Mesenchymal stem cell (in vitro differentiated cells and primary cell): ENCODE data around the gene AGER.

ENCODE experiments used
- DNase-seq: peaks from one replicate; pipeline ENCODE4 v3.0.0-alpha.2; 2013
- H2AFZ ChIP-seq: one replicate; pipeline ENCODE4 v1.6.1; 2013; ENCODE audit warnings: low read depth, mild to moderate bottlenecking, control low read depth, inconsistent platforms, low read length, moderate library complexity
- H2AK5ac ChIP-seq: 2 replicates; pipeline ENCODE4 v1.6.1; 2013; ENCODE audit warnings: low read length, moderate library complexity, mild to moderate bottlenecking, inconsistent platforms; ENCODE audit not compliant: severe bottlenecking
- H2BK120ac ChIP-seq: one replicate; pipeline ENCODE4 v1.6.1; 2013; ENCODE audit warnings: low read depth, mild to moderate bottlenecking, inconsistent platforms, low read length, moderate library complexity
- H2BK12ac ChIP-seq, 2 experiments: one replicate each; pipeline ENCODE4 v1.6.1; 2013; ENCODE audit warnings: inconsistent platforms in 2 of 2, low read length in 2 of 2, mild to moderate bottlenecking in 2 of 2, moderate library complexity in 2 of 2, control low read depth in 1 of 2
- H2BK15ac ChIP-seq: one replicate; pipeline ENCODE4 v1.6.1; 2013; ENCODE audit warnings: mild to moderate bottlenecking, low read depth, inconsistent platforms; ENCODE audit not compliant: poor library complexity, severe bottlenecking
- H2BK5ac ChIP-seq: 2 replicates; pipeline ENCODE4 v1.6.1; 2013; ENCODE audit warnings: low read depth, mild to moderate bottlenecking, low read length, control low read depth, inconsistent platforms; ENCODE audit not compliant: poor library complexity, severe bottlenecking
- H3K14ac ChIP-seq, 2 experiments: one replicate each; pipeline ENCODE4 v1.6.1; 2013; ENCODE audit warnings: inconsistent platforms in 2 of 2, low read length in 2 of 2, control low read depth in 1 of 2, mild to moderate bottlenecking in 1 of 2, moderate library complexity in 1 of 2
- H3K18ac ChIP-seq, 2 experiments: one replicate each; pipeline ENCODE4 v1.6.1; 2013; ENCODE audit warnings: inconsistent platforms in 2 of 2, low read length in 2 of 2, control low read depth in 1 of 2, low read depth in 1 of 2, mild to moderate bottlenecking in 1 of 2
- H3K23ac ChIP-seq, 2 experiments: one replicate each; pipeline ENCODE4 v1.6.1; 2013; ENCODE audit warnings: inconsistent platforms in 2 of 2, low read length in 2 of 2, mild to moderate bottlenecking in 2 of 2, moderate library complexity in 2 of 2, control low read depth in 1 of 2
- H3K27ac ChIP-seq: 2 replicates; pipeline ENCODE4 v1.5.1; 2013; ENCODE audit warnings: mild to moderate bottlenecking, moderate library complexity, low read length, control low read depth, inconsistent platforms; ENCODE audit not compliant: poor library complexity, severe bottlenecking
- H3K27me3 ChIP-seq, 2 experiments: 2 replicates each; pipeline versions ENCODE4 v1.6.1 to v1.7.0; 2013; ENCODE audit warnings: low read length in 2 of 2, mild to moderate bottlenecking in 2 of 2, moderate library complexity in 2 of 2, control low read depth in 1 of 2, inconsistent platforms in 1 of 2; ENCODE audit not compliant: control insufficient read depth in 1 of 2, insufficient read depth in 1 of 2
- H3K36me3 ChIP-seq, 2 experiments: 2 replicates each; pipeline versions ENCODE4 v1.6.1 to v1.7.0; 2013; ENCODE audit warnings: low read length in 2 of 2, control low read depth in 1 of 2, inconsistent platforms in 1 of 2, low read depth in 1 of 2, mild to moderate bottlenecking in 1 of 2; ENCODE audit not compliant: insufficient read depth in 2 of 2, control insufficient read depth in 1 of 2
- H3K4ac ChIP-seq, 2 experiments: one replicate each; pipeline ENCODE4 v1.6.1; 2013; ENCODE audit warnings: inconsistent platforms in 2 of 2, low read length in 2 of 2, mild to moderate bottlenecking in 2 of 2, moderate library complexity in 2 of 2, control low read depth in 1 of 2, low read depth in 1 of 2
- H3K4me1 ChIP-seq: 2 replicates; pipeline ENCODE4 v1.6.1; 2013; ENCODE audit warnings: low read depth, low read length, control low read depth; ENCODE audit not compliant: control insufficient read depth, insufficient read depth
- H3K4me2 ChIP-seq: 2 replicates; pipeline ENCODE4 v1.6.1; 2013; ENCODE audit warnings: low read length, mild to moderate bottlenecking, inconsistent platforms; ENCODE audit not compliant: poor library complexity, severe bottlenecking
- H3K4me3 ChIP-seq, 2 experiments: 2 replicates each; pipeline versions ENCODE4 v1.5.1 to v1.7.0; 2013; ENCODE audit warnings: low read length in 2 of 2, mild to moderate bottlenecking in 2 of 2, control low read depth in 1 of 2, low read depth in 1 of 2; ENCODE audit not compliant: insufficient read depth in 1 of 2
- H3K79me1 ChIP-seq: replicated peaks from 2 replicates; pipeline ENCODE4 v1.6.1; 2013; ENCODE audit warnings: mild to moderate bottlenecking, control low read depth, low read length, inconsistent platforms; ENCODE audit not compliant: poor library complexity, severe bottlenecking
- H3K9ac ChIP-seq: 2 replicates; pipeline ENCODE4 v1.7.0; 2013; ENCODE audit warnings: mild to moderate bottlenecking, low read length, moderate library complexity
- H3K9me3 ChIP-seq: 2 replicates; pipeline ENCODE4 v1.7.0; 2013; ENCODE audit warnings: mild to moderate bottlenecking, low read length; ENCODE audit not compliant: control insufficient read depth
- H4K8ac ChIP-seq: one replicate; pipeline ENCODE4 v1.6.1; 2013; ENCODE audit warnings: inconsistent platforms, mild to moderate bottlenecking, low read length, moderate library complexity
- H4K91ac ChIP-seq: one replicate; pipeline ENCODE4 v1.6.1; 2013; ENCODE audit warnings: mild to moderate bottlenecking, low read length, inconsistent platforms
- WGBS: methylation state at CpG from one replicate; pipeline ENCODE4 v1.1.7; 2013; ENCODE audit warnings: mixed read lengths; 5-methylcytosine and 5-hydroxymethylcytosine counted together

The AGER gene

DNA sequence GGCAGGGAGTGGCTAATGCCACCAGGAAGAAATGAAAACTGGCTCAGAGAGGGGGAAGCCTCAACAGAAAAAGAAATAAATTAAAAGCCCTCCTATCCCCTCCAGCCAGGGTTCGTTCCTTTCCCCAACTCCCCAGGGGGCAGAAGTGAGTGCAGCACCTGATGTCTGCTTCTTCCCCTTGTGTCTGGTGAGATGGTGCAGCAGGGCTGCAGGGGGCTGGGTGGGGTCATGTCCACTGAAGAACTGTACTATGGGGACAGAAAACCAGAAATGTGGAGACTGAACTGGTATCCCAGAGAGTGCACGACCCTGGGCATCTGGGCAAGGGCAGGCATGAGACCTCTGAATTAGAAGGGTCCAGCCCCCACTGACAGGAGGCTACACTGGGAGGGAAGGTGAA is 15.7 kb downstream of the AGER start:
- 98% methylated on average over 1 of the region's 2 CpGs for WGBS
- Histone ChIP-seq H3K9ac (no peak overlapping the region), H2AFZ (no peak overlapping the region), H3K27ac (no peak overlapping the region), H3K4me3 (no peak overlapping the region), H3K4me1 (peaks cover 12% of the 10 kb centered on the region), H4K91ac (no peak overlapping the region), H2BK12ac (no peak overlapping the region), H3K36me3 (peaks cover 66 to 67% of the 10 kb centered on the region in 2 experiments), H2BK5ac (no peak overlapping the region), H3K23ac (no peak overlapping the region), H3K4me2 (no peak overlapping the region), H2BK15ac (no peak overlapping the region), H3K14ac (no peak overlapping the region), H3K4ac (no peak overlapping the region), H4K8ac (no peak overlapping the region), H3K18ac (no peak overlapping the region), H2AK5ac (no peak overlapping the region), H3K27me3 (no peaks in the 10 kb centered on the region), H3K9me3 (no peaks in the 10 kb centered on the region), H3K79me1 (peaks cover 20% of the 10 kb centered on the region), H2BK120ac (no peak overlapping the region)
- no peak for DNase-seq

DNA sequence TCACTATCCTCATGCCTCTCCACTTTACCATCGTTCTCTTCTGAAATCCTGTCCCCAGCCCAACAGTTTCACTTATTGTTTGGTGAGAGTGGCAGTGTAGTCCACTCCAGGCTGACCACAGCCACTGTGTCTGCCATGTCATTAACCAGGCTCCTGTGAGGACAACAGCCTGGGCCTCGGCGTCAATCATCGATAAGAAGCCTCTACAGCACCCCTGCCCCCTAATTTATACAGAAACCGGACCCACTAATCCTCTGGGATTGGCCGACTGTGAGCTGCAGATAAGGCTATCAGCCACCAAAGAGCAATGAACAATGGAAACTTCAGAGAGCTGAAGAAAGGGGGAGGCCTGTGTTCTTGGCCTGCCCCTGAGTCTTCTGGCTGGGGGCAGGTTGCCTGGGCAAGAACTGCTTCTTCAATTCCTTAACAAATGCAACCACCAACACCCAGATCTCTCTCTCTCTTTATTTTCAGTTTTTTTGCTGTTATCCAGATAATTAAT is 16.2 kb downstream of the AGER start:
- peaks cover 21% of the 10 kb centered on the region for H3K79me1 ChIP-seq
- WGBS: 92% methylated on average over 6 of the region's 6 CpGs
- H3K18ac ChIP-seq: no peak overlapping the region

DNA sequence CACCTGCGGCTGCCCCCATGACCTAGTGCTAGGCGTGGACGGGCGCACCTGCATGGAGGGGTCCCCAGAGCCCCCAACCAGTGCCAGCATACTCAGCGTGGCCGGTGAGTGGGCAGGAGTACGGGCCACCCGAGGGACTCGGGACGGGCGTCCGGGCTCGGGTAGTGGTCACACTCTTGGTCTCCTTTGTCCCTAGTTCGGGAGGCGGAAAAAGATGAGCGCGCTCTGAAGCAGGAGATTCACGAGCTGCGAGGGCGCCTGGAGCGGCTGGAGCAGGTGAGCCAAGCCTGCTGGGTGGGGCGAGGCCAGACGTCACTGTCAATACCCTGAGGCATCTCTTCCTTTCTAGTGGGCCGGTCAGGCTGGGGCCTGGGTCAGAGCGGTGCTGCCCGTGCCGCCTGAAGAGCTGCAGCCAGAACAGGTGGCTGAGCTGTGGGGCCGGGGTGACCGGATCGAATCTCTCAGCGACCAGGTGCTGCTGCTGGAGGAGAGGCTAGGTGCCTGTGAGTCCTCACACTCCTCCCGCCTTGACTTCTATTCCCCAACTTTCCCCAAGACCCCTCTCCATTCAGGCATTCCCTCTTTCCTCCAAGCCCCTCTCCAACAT is 16.8 kb downstream of the AGER start:
- H3K4me2 ChIP-seq: no peak overlapping the region
- 96% methylated on average over 32 of the region's 32 CpGs for WGBS

More for the DNA sequence above, 16.2 kb downstream of the AGER start:
- Histone ChIP-seq H4K8ac (no peak overlapping the region), H3K36me3 (peaks cover 72 to 73% of the 10 kb centered on the region in 2 experiments), H3K4me2 (no peak overlapping the region), H3K27me3 (no peaks in the 10 kb centered on the region), H3K14ac (no peak overlapping the region), H2BK12ac (no peak overlapping the region), H3K9ac (no peak overlapping the region), H2BK120ac (no peak overlapping the region), H2AFZ (no peak overlapping the region), H3K4me1 (peaks cover 8% of the 10 kb centered on the region), H3K23ac (no peak overlapping the region), H2AK5ac (no peak overlapping the region), H3K27ac (no peak overlapping the region), H3K9me3 (no peaks in the 10 kb centered on the region), H2BK5ac (no peak overlapping the region), H3K4me3 (no peak overlapping the region), H2BK15ac (no peak overlapping the region), H4K91ac (no peak overlapping the region), H3K4ac (no peak overlapping the region)
- DNase-seq: no peak

DNA sequence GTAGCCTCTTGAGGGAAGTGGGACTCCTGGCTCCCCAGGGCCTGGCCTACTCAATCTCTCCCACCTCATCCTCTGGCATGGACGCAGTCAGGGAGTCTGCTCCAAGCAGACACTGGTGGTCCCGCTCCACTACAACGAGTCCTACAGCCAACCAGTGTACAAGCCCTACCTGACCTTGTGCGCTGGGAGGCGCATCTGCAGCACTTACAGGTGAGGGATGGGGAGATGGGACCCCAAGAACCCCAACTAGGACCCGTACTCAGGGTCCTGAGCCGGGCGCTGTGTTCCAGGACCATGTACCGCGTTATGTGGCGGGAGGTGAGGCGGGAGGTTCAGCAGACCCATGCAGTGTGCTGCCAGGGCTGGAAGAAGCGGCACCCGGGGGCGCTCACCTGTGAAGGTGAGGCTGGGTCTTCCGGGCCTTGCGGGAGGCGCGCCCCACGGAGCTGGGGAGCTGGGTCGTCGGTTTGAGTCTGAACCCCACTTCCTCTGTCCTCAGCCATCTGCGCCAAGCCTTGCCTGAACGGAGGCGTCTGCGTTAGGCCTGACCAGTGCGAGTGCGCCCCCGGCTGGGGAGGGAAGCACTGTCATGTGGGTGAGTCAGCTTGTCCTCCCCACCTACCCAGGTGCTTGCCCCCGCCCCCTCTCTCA is 17.5 kb downstream of the AGER start:
- Histone ChIP-seq H2BK12ac (no peak overlapping the region), H3K27ac (no peak overlapping the region), H2AFZ (no peak overlapping the region), H2BK120ac (no peak overlapping the region), H3K9me3 (no peaks in the 10 kb centered on the region), H3K4me2 (no peak overlapping the region), H3K79me1 (peaks cover 21% of the 10 kb centered on the region), H3K18ac (no peak overlapping the region), H4K8ac (no peak overlapping the region), H3K14ac (no peak overlapping the region), H3K4me1 (peaks cover 8% of the 10 kb centered on the region), H3K9ac (no peak overlapping the region), H3K23ac (no peak overlapping the region), H3K27me3 (no peaks in the 10 kb centered on the region), H2AK5ac (no peak overlapping the region), H3K36me3 (peaks cover 77 to 81% of the 10 kb centered on the region in 2 experiments), H2BK15ac (no peak overlapping the region), H4K91ac (no peak overlapping the region), H2BK5ac (no peak overlapping the region), H3K4me3 (no peak overlapping the region), H3K4ac (no peak overlapping the region)
- WGBS: 91% methylated on average over 30 of the region's 30 CpGs
- no peak for DNase-seq

More for the DNA sequence above, 16.8 kb downstream of the AGER start:
- peak overlapping the region; percentile 5 for H4K91ac ChIP-seq
- H2BK120ac ChIP-seq: no peak overlapping the region
- H3K79me1 ChIP-seq: peaks cover 21% of the 10 kb centered on the region
- no peak overlapping the region for H3K4me3 ChIP-seq
- H3K27ac ChIP-seq: no peak overlapping the region
- H3K9ac ChIP-seq: no peak overlapping the region
- peaks cover 8% of the 10 kb centered on the region for H3K4me1 ChIP-seq
- no peak overlapping the region for H3K23ac ChIP-seq
- no peak overlapping the region for H2BK12ac ChIP-seq
- H2BK5ac ChIP-seq: no peak overlapping the region
- H3K9me3 ChIP-seq: no peaks in the 10 kb centered on the region
- H4K8ac ChIP-seq: no peak overlapping the region
- H3K27me3 ChIP-seq: no peaks in the 10 kb centered on the region
- H3K36me3 ChIP-seq: peaks cover 77 to 78% of the 10 kb centered on the region in 2 experiments
- no peak overlapping the region for H2AFZ ChIP-seq
- H3K14ac ChIP-seq: no peak overlapping the region
- H3K4ac ChIP-seq: no peak overlapping the region
- no peak overlapping the region for H2BK15ac ChIP-seq
- H2AK5ac ChIP-seq: no peak overlapping the region
- DNase-seq: no peak
- no peak overlapping the region for H3K18ac ChIP-seq
